GM18858 (cell line): Measurements from ENCODE around the gene CAMKK2.
"Not testable (repeated sequence)": the region's sequence is repeated elsewhere in the genome, so short reads cannot be mapped to it uniquely, and the experiment has no call there.

Experiments used
- ATAC-seq: cut with Tn5 transposase; IDR thresholded peaks from one replicate; pipeline ENCODE4 v1.9.1; 2021; ENCODE audit not compliant: unreplicated experiment

The CAMKK2 gene

DNA sequence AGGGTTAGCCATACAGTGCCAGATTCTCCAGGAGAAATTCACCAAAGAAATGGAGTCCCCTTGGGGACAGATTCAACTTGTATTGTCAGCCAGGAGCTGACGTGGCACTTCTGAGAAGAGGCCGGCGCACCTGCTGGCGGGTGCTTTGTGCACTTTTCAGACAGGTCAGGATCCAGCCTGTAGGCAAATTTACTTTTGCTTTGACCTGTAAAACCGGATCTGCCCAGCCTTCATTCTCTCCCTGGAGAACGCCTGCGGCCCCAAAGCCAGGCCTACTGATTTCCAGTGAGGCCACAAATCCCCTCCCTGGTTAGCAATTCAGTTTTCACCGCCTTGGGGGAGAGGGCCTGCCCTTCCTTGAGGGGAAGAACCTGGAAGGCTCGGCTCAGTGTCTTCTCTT is 69.2 kb downstream of the CAMKK2 start:
- no peak for ATAC-seq

DNA sequence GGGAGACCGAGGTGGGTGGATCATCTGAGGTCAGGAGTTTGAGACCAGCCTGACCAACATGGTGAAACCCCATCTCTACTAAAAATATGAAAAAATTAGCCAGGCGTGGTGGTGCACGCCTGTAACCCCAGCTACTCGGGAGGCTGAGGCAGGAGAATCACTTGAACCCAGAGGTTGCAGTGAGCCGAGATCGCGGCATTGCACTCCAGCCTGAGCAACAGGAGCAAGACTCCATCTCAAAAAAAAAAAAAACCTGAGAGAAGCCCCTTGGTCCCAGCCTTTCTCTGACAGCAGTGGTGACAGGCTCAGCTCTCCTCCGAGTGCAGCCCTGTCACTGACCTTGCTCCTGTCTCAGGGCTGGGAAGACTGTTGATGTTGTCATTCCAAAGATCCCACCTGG is 69.6 kb downstream of the CAMKK2 start:
- ATAC-seq: not testable (repeated sequence)

DNA sequence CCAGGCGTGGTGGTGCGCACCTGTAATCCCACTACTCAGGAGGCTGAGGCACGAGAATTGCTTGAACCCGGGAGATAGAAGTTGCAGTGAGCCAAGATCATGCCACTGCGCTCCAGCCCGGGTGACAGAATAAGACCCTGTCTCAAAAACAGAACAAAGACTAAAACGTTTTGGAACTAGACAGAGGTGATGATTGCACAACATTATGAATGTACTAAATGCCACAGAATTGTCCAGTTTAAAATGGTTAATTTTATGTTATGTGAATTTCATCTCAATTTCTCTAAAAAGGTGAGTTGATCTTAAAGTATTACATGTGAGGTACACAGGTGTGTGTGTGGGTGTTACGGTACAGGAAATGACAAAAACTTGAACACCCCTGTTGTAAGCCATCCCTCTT is 70.1 kb downstream of the CAMKK2 start:
- ATAC-seq: no peak

DNA sequence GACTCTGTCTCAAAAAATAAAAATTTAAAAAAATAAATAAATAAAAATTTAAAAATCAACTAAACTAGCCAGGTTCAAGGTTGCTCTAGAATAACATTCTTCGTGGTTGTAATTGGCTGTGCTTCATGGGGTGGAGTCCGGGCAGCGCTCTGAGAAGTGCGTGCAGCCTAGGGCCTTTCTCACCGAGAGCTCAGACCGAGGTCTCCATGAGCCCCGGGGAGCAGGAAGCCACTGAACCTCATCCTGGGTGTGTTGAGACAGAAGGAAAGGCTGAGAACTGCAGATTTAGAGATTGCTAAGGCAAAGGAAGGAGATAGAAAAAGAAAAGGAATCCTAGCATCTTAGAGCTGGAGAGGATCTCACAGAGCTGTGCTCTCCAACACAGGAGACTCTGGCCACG is 71.9 kb downstream of the CAMKK2 start:
- no peak for ATAC-seq

DNA sequence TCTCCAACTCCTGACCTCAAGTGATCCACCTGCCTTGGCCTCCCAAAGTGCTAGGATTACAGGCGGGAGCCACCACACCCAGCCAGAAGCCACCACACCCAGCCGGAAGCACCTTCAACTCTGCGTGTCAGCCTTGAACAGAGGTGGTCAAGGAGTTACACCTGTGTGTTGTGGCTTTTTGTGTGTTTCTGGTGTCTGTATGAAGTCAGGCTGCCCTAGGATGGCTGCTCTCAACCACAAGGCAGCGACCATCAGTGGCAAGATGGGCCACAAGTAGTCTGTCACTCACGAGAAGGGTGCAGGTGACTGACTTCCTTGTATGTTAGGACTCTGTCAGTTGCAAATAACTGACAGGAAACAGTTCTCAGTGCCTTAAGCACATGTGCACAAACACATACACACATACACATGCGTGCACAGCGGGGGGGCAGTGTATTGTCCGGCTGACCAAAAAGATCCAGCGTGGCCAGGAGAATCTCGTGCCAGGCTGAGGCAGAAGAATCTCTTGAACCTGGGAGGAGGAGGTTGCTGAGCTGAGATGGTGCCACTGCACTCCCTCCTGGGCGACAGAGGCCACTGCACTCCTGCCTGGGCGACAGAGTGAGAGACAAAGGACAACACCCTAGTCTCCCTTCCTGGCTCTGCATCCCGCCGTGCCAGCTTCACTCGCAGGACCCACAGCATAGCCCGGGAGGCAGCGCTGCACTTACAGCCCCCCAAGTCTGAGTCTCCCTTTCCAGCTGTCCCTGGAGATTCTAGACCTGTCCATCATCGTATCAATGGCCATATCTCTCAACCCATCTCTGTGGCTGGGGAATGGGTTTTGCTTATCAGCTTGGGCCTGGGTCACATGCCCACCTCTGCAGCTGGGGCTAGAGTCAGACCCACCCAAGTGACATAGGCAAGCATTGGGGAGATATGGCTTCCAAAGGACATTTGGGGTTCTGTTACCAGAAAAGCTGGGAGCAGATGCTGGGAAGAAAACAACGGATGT is 72.9 kb downstream of the CAMKK2 start:
- ATAC-seq: no peak

DNA sequence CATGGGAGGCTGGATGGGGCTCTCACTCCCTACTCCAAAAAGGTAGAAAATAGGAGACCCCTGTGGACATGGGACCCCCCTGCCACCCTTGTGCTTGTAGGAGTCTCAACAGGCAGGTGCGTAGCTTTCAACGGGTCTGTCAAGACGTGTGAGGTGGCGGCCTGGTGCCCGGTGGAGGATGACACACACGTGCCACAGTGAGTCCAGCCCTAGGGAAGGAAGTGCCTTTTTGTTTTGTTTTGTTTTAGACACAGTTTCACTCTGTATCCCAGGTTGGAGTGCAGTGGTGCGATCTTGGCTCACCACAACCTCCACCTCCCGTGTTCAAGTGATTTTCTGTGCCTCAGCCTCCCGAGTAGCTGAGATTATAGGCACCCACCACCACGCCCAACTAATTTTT is 73.7 kb downstream of the CAMKK2 start:
- no peak for ATAC-seq

DNA sequence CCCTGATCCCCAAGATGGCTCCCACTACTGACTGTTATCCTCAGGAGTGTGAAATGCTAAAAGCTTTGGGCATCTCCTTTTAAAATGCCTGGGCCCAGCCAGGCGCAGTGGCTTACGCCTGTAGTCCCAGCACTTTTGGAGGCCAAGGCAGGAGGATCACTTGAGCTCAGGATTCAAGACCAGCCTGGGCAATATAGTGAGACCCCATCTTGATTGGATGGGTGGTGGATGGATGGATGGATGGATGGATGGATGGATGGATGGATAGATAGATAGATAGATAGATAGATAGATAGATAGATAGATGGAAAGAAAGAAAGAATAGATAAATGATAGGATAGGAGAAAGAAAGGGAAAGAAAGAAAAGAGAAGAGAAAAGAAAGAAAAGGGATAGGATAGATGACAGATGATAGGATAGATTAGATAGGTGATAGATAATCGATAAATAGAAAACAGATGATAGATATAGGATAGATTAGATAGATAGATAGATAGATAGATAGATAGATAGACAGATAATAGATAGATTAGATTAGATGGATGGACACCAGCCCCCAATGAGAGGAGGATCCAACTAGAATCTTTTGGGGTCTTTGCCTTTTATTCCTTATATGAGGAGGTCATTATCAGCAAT is 77.0 kb downstream of the CAMKK2 start:
- ATAC-seq: no peak

DNA sequence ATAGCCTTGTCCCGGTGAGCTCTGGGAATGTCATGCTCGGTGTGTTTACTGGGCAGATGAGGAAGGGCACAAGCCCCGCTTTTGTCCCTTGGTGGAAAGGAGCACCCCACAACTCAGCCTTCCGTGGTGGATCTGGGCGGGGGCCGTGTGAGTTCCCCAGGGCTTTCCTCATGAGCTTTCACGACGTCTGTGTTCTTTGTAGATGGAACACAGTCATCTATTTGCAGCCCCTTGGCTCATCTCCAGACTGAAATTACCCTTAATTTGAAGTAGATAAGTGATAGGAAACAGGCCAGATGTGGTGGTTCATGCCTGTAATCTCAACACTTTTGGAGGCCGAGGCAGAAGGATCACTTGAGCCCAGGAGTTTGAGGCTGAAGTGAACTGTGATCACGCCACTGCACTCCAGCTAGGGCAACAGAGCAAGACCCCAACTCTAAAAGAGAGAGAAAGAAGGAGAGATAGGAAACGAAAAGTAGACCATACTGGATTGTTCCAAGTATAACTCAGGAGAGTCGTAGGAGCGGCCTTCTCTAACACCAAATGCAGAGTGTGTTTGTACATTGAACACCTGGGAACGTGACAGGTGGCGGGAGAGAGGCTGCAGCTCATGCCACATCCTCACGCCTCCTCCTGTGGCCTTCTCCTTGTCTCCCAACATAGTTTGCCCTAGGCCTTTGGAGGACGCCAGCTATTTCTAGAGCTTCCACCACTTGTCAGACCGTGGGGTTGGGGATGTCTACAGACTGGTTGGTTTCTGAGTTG is 77.7 kb downstream of the CAMKK2 start:
- no peak for ATAC-seq

DNA sequence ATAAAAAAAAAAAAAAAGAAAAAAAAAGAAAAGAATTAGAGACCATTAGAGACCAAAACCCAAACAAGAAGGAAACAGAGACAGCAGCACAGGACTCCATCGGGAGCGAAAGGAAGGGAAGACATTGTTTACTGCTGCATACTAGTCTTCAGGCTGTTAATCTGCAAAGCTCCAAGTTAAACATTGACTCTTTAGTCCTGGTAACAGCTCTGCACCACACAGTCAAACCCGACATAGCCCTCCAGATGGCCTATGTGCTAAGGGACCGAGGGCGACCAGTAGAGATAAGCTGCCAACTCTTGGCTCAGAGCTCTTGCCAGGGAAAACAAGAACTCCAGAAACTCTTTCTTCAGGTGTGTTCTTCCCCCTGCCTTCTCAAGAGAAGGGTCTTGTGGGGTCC is 78.7 kb downstream of the CAMKK2 start:
- no peak for ATAC-seq

DNA sequence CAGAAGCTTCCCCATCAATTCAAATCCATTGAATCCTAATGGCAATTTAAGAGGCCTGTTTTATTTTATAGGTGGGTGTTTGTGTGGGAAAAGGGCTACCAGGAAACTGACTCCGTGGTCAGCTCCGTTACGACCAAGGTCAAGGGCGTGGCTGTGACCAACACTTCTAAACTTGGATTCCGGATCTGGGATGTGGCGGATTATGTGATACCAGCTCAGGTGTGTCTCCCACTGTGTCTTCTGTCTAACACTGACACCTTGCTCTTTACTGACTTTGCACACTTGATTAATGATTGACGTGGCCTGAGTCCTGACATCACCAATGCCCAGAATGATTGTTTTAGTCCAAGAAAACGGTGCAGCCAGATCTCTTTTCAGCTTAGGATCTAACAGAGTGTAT is 79.4 kb downstream of the CAMKK2 start:
- no peak for ATAC-seq

DNA sequence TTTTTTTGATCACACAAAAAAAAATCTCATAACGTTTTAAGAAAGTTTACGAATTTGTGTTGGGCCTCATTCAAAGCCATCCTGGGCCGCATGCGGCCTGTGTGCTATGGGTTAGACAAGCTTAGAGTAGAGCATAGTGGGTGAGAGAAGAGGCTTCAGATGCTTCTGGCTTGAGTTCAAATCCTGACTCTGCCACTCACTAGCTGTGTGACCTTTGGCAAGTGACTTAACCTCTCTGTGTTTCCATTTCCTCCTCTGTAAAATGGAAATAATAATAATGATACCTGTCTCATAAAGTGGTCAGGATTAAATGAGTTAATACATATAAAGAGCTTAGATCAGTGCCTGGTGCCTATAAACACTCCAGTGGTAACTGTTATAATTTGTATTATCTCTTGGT is 80.4 kb downstream of the CAMKK2 start:
- ATAC-seq: no peak

DNA sequence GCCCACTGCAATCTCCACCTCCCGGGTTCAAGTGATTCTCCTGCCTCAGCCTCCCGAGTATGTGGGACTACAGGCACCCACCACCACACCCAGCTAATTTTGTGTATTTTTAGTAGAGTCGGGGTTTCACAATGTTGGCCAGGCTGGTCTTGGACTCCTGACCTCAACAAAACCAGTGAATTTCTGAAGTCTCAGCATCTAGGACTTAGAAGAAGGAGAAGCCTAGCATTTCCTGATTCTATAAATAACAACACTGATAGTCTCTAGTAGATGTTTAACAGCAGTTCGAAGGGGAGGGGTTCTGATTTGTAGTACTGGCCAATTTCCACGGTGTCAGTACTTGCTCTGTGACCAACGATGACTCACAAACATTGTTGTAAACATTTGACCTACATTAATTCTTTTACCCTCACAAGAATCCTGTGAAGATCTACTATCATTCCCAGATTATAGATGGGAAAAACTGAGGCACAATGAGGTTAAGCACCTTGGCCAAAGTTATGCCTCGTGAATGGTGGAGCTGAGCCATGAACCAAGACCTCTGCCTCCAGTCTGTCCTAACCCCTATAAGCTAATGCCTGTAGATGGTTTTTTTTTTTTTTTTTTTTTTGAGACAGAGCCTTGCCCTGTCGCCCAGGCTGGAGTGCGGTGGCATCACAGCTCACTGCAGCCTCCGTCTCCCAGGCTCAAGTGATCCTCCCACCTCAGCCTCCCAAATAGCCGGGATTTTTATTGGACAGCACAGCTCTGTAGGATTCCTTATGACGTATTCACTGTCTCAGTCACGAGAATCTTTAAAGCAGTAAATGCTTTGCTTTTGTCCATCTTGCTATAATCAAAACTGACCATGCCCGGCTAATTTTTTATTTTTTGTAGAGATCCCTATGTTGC is 81.4 kb downstream of the CAMKK2 start:
- no peak for ATAC-seq

DNA sequence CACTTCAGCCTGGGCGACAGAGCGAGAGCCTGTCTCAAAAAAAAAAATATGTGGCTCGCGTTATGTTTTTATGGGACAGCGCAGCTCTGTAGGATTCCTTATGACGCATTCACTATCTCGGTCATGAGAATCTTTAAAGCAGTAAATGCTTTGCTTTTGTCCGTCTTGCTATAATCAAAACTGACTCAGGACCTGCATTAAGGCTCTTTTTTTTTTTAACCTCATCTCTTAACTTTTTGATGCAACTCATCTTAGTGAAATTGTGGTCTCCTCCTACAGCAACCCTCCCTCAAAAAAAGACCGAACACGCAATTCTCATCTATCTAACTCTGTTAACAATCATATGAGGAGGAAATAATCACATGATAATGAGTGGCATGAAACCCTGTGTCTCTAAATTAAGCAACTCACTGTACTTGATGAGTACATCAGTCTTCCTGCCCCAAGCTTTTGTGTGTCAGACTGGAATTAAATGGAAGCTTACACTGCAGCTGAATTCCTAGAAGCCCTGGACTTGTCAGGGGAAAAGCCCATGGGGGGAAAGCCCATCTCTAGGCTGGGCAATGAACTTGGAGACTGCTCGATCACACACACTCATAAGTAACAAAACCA is 82.2 kb downstream of the CAMKK2 start:
- ATAC-seq: no peak

DNA sequence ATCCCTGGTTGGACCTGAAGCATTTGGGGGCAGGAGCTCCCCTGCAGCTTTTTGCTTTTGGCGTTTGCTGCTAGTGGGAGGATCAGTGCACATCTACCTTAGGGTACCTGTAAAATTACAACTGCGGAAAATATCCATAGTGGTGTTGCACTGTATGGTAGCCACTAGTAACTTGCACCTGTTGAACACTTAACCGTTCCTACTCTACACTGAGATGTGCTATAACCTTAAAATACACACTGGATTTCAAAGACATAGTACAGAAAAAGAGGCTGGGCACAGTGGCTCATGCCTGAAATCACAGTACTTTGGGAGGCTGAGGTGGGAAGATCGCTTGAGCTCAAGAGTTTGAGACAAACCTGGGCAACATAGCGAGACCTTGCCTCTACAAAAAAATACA is 83.6 kb downstream of the CAMKK2 start:
- ATAC-seq: no peak

DNA sequence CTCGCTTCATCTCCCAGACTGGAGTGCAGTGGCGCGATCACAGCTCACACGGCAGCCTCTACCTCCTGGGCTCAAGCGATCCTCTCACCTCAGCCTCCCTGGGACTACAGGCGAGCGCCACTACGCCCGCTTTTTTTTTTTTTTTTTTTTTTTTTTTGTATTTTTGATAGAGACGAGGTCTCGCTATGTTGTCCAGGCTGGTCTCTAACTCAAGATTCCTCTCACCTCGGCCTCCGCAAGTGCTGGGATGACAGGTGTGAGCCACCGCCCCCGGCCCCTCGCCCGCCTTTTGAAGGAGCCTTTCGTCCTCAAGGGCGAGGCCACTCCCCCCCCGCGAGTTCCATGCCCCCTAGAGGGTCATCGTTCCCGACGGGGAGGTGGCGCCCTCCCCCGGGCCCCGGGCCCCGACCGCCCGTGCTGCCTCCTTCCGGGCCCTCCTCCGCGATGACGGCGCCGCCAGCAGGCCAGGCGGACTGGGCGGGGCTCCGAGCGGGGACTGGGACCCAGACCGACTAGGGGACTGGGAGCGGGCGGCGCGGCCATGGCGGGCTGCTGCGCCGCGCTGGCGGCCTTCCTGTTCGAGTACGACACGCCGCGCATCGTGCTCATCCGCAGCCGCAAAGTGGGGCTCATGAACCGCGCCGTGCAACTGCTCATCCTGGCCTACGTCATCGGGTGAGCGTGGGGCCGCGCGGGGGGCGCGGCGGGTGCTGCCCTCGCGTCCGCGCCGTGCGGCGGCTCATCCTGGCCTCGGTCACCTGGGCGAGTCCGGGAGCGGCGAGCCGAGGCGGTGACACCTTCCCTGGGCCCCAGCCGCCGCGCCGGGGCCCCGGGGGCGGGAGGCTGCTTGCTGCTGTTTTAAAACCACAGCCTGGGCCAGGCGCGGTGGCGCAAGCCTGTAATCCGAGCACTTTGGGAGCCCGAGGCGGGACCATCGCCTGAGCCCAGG is 86.6 kb downstream of the CAMKK2 start, which contains the start of gene P2RX4:
Gene P2RX4, plus strand, starts transcription at position 506 of the 949 bp plus-strand sequence. Its CDS starts 36 bp downstream, at position 542.
- peak; percentile 69 for ATAC-seq

DNA sequence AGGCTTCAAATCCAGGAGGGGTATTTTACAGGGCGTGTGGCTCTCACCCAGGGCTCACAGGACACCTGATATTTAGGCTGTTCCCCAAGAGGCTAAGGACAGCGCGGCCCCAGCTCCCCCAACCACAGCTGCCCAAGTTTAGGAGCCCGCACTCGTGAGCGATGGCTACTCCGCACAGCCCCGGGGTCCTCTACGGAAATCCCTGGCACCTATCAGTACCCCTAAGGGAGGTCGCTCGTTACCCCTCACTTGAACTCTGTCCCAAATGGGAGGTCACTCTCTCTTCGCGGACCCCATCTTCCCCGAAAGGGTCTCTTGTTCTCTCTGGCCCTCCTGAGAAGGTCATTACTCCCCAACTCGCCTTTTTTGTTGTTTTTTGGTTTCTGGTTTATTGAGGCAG is 87.3 kb downstream of the CAMKK2 start:
- no peak for ATAC-seq

DNA sequence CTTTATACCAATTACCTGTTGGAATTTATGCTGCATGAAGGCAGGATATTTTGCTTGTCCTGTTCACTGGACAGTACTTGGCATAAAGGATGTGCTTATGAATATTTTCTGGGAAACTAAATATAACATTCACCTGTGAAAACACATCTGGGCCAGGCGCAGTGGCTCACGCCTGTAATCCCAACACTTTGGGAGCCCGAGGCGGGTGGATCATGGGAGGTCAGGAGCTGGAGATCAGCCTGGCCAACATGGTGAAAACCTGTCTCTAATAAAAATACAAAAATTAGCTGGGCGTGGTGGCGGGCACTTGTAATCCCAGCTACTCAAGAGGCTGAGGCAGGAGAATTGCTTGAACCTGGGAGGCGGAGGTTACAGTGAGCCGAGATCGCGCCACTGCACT is 87.9 kb downstream of the CAMKK2 start:
- ATAC-seq: not testable (repeated sequence)

DNA sequence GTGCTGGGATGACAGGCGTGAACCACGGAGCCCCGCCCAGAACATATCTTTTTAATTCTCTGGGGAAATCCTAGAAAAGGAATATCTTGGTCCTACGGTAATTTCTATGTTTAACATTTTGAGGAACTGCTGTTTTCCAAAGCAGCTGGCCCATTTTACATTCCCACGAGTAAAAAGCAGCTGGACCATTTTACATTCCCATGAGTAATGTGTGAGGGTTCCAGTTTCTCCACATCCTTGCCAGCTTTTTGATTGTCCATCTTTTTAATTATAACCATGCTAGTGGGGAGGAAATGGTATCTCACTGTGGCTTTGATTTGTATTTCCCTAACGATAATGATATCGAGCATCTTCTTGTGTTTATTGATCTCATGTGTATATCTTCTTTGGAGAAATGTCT is 91.0 kb downstream of the CAMKK2 start:
- ATAC-seq: no peak

DNA sequence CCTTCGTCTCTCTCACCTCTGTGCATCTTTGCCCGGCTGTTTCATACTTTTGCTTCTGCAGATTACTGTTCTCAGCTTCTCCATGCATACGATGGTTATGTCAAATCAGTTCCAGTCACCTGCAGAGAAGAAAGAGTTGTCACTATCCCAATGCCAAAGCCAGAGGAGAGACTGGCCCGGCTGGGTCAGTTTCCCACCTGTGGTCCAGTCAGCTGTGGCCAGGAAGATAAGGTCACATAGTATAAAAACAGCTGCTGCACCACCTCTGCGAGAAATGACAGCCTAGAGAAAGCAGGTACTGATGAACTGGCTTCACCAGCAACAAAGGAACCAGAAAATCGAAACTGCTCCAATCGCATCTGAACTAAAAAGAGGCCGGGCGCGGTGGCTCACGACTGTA is 93.0 kb downstream of the CAMKK2 start:
- ATAC-seq: no peak
